Transverse colon (tissue), 4 donors: ENCODE measurements around the gene IKZF1.

Experiments used
- EP300 ChIP-seq: sonication (generic); formaldehyde crosslinking; IDR thresholded peaks from one replicate; pipeline ENCODE4 v1.6.1; 2017; ENCODE audit warnings: antibody characterized with exemption, low read depth
- POLR2A ChIP-seq: fragments of 450-650 bp; IDR thresholded peaks from one replicate; pipeline ENCODE4 v1.6.1; 2016; ENCODE audit warnings: antibody characterized with exemption, mild to moderate bottlenecking, moderate library complexity
- POLR2AphosphoS5 ChIP-seq, 3 donors: sonication (generic); formaldehyde crosslinking; IDR thresholded peaks; one replicate each; pipeline ENCODE4 v1.6.1; 2016; ENCODE audit warnings: antibody characterized with exemption in 3 of 3
- TF ChIP-seq, protein P1 (sequence below), 5 experiments: fragments of 200-600 bp in 3 of 5; fragments of 450-650 bp in 2 of 5; sonication (generic) in 3 of 5; IDR thresholded peaks; 1 replicate in 2 of 5; 2 replicates in 3 of 5; pipeline ENCODE4 v1.5.1; 2016 to 2017; ENCODE audit warnings: antibody characterized with exemption in 5 of 5, inconsistent platforms in 3 of 5, mild to moderate bottlenecking in 2 of 5, moderate library complexity in 1 of 5

DNA sequence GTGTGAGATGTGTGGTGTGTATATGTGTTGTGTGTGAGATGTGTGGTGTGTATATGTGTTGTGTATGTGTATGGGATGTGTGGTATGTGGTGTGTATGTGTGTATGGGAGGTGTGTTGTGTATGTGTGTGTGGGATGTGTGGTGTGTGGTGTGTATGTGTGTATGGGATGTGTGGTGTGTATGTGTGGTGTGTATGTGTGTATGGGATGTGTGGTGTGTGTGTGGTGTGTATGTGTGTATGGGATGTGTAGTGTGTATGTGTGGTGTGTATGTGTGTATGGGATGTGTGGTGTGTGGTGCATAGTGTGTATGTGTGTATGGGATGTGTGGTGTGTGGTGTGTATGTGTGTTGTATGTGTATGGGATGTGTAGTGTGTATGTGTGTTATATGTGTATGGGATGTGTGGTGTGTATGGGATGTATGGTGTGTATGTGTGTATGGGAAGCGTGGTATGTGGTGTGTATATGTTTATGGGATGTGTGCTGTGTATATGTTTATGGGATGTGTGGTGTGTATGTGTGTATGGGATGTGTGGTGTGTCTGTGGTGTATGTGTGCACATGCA, 30.8 kb downstream of the IKZF1 start:
- TF ChIP-seq POLR2AphosphoS5 (IDR thresholded peaks at IDR 0.05) (no peak), POLR2A (no peak), EP300 (no peak)
- TF ChIP-seq, protein P1, sequence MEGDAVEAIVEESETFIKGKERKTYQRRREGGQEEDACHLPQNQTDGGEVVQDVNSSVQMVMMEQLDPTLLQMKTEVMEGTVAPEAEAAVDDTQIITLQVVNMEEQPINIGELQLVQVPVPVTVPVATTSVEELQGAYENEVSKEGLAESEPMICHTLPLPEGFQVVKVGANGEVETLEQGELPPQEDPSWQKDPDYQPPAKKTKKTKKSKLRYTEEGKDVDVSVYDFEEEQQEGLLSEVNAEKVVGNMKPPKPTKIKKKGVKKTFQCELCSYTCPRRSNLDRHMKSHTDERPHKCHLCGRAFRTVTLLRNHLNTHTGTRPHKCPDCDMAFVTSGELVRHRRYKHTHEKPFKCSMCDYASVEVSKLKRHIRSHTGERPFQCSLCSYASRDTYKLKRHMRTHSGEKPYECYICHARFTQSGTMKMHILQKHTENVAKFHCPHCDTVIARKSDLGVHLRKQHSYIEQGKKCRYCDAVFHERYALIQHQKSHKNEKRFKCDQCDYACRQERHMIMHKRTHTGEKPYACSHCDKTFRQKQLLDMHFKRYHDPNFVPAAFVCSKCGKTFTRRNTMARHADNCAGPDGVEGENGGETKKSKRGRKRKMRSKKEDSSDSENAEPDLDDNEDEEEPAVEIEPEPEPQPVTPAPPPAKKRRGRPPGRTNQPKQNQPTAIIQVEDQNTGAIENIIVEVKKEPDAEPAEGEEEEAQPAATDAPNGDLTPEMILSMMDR (IDR thresholded peaks at IDR 0.05) = no peak
